ENCODE measurements around the gene PHLDB1.
"Not testable (repeated sequence)": the region's sequence is repeated elsewhere in the genome, so short reads cannot be mapped to it uniquely, and the experiment has no call there.

PHLDB1 gene

DNA sequence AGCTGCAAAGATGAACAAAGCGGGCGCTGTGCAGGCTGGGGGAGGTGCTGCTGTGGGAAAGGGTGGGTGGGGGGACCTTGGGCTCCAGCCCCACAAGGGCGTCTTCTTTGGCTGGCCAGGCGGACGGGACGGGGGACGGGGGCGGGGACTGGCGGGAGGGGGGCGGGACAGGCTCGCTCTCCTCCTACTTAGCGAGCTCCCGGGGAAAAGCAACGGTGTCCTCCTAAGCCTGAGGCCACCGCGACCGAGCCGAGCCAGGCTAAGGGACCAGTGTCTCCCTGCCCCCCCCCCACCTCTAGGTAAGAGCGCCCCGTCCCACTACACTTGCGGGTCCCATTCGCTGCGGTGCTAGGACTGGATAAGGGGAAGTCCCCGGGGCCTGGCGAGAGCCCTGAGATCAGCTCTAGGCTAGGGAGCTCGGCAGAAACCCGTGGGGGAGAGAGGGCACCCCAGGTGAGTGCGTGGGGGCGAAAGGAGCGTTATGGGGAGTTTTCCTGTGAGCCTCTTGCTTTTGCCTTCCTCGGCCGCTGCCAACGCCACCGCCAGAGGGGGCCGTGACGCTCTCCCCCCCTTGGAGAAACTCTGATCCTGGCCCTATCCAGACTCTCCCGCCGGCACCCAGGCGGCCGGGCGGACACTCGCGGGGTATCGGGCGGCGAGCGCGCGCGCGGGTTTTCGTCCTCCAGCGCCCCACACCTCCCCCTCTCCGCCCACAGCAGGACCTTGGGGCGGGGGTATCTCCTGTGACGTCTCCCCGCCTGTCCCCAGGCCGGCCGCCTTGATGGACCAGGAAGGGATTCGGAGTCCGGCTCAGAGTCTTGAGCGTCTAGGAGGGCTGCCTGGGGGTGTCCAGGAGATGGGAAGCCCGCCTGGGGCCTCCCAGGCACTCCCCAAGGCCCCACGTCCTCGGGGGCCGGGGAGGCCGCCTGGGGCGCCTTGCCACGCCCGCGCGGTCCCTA lies at the start of gene PHLDB1:
Gene PHLDB1 (plus strand): TSS at position 215 of the 959 bp plus-strand sequence. CDS start 6,222 bp downstream, outside the sequence.
- peak; percentile 46 to 53 for DNase-seq

- DNase-seq = no peak
These were observed 46.6 kb upstream of the PHLDB1 start for GRCh38 chr11:118560806-118561205.

- DNase-seq = no peak
These were observed 42.4 kb upstream of the PHLDB1 start for GRCh38 chr11:118565051-118565450.

- no peak for DNase-seq
These were observed 37.7 kb upstream of the PHLDB1 start for GRCh38 chr11:118569670-118570069.

GRCh38 chr11:118570787-118571186 lies 36.6 kb upstream of the PHLDB1 start:
- no peak for DNase-seq

GRCh38 chr11:118571701-118572060 lies 35.7 kb upstream of the PHLDB1 start:
- not testable (repeated sequence) for DNase-seq

- DNase-seq = peak; percentile 64 to 74
These were observed 35.1 kb upstream of the PHLDB1 start, which contains the start of gene ARCN1 for GRCh38 chr11:118572061-118572980. TSS of gene ARCN1 (plus strand) at chr11:118572409. CDS start at chr11:118572548, 139 bp downstream.

DNA sequence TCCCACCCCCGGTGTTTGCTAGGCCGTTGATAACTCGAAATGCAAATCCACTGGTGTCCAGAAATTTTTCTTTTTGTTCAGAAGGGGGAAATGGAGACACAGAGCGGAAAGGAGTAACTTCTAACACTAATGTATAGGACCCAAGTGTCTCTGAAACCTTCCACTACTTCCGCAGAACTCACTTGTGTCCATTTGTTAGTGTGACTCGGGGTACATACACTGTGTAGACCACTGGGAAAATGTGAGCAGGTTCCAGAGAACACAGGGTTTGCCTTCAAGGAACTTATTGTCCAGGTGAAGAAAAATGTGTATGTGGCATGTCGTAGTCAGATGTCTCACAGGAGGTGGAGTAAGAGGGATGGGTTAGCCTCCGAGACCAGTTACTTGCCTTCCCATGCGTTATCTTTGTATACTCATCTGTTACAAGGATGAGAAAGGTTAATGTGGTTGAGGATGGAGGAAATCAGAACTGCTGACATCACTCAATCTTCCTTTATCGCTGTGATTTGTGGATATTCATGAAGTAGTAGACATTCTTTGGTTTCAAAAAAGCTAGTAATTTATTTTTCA lies 34.3 kb upstream of the PHLDB1 start:
- DNase-seq = peak in 1 of 2 donors; percentile 25

GRCh38 chr11:118574636-118575035 lies 32.8 kb upstream of the PHLDB1 start:
- no peak for DNase-seq

GRCh38 chr11:118577995-118578394 lies 29.4 kb upstream of the PHLDB1 start:
- DNase-seq = not testable (repeated sequence)

DNA sequence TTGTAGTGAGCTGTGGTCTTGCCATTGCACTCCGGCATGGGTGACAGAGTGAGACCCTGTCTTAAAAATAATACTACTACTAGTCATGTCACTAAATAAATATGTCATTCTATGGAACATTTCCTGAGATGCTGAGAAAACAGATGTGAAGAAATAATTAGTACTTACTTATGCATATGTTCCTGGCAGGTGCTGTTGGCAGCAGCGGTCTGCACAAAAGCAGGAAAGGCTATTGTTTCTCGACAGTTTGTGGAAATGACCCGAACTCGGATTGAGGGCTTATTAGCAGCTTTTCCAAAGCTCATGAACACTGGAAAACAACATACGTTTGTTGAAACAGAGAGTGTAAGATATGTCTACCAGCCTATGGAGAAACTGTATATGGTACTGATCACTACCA lies 26.4 kb upstream of the PHLDB1 start:
- no peak for DNase-seq

GRCh38 chr11:118587952-118588351 lies 19.5 kb upstream of the PHLDB1 start:
- DNase-seq = no peak

DNA sequence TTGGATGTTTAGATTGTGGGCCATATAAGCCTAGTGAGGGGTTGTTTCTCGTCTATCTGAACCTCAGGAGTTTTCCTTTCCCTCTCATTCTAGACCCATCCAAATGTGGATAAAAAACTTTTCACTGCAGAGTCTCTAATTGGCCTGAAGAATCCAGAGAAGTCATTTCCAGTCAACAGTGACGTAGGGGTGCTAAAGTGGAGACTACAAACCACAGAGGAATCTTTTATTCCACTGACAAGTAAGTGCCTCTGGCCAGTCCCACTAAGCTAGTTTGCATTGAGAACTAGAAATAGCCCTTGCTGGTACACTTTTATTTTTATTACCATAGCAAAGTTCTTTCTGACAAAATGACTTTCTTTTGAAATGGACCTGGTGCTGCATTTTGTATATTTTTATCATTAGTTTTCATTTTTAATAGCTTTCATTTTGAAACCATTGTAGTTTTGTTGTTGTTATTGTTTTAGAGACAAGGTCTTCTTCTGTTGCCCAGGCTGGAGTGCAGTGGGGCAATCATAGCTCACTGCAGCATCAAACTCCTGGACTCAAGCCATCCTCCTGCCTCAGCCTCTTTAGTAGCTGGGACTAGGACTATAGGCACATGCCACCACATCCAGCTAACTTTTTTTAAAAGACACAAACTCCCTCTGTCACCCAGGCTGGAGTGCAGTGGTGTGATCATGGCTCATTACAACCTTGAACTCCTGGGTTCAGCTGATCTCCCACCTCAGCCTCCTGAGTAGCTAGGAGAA lies 14.6 kb upstream of the PHLDB1 start:
- no peak for DNase-seq

GRCh38 chr11:118594984-118595383 lies 12.4 kb upstream of the PHLDB1 start:
- peak; percentile 25 to 53 for DNase-seq

- no peak for DNase-seq
These were observed 10.9 kb upstream of the PHLDB1 start for GRCh38 chr11:118596224-118597146.

DNA sequence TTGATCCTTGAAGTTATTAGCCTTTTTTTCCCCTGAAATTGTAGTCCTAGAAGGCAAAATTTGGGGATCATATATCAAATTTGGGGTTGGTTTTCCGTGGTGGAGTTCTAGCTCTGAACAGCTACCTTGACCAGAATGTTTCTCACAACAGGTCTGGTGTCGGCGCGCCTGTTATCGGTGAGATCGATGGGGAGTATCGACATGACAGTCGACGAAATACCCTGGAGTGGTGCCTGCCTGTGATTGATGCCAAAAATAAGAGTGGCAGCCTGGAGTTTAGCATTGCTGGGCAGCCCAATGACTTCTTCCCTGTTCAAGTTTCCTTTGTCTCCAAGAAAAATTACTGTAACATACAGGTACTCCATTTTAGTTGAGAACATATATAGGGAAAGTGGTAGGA lies 9.9 kb upstream of the PHLDB1 start:
- DNase-seq = no peak

GRCh38 chr11:118602331-118602730 lies 5.1 kb upstream of the PHLDB1 start:
- no peak for DNase-seq

DNA sequence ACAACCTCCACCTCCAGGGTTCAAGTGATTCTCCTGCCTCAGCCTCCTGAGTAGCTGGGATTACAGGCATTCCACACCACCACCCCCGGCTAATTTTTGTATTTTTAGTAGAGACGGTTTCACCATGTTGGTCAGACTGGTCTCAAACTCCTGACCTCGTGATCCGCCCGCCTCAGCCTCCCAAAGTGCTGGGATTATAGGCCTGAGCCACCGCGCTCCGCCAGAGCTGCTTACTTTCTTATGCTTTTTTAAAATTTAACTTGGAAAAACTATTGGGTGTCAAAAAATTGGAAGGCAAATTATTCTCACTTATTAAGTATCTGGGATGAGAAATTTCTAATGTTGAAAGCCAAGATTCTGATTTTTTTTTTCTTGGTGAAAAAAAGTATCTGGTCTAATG lies 3.7 kb upstream of the PHLDB1 start:
- DNase-seq = not testable (repeated sequence)

GRCh38 chr11:118604566-118604965 lies 2.8 kb upstream of the PHLDB1 start:
- DNase-seq = no peak

DNA sequence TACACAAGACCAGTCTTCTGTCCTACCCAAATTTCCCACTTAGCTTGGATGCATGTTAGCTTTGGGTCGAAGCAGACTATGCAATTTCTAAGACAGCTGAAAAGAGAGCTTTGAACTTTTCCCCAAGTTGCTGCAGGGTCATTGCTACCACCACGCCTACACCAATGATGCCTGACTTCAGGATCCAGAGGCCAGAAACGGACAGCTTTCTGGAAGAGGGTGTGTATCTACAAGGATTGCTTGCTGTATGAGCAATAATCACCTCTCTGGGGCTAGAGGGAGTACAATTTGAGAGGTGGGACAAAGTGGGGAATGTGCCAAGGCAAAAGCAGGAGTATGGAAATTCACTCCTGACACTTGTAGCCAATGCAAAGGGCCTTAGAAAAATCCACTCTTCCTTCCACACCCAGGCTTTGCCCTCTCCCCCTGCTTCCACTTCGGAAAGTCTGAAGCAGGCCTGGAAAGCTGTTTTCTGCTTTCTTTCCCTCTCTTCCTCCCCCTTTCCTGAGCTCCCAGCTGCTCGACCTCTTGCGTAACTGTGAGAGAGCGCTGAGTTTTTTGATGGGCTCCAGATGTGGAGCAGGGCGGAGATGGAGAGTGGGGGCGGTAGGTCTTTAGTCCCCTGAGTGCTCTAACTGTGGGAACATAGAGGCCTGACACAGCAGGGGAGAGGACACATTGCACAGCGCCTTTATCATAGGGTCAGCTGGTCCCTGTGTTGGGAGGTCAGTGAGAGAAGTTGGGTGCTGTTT lies 2.1 kb upstream of the PHLDB1 start:
- peak in 1 of 2 donors; percentile 14 for DNase-seq
